HUES6 (cell line): ENCODE results near the gene TLE6.
A peak's percentile ranks its signal among the peaks of the same experiment; 100 is the strongest.
"Not testable (repeated sequence)": the region's sequence is repeated elsewhere in the genome, so short reads cannot be mapped to it uniquely, and the experiment has no call there.

Source experiments
- H3K27ac ChIP-seq: 2 replicates; pipeline ENCODE4 v1.7.0; 2013; ENCODE audit warnings: low read depth, mild to moderate bottlenecking, low read length, inconsistent platforms
- H3K27me3 ChIP-seq: 2 replicates; pipeline ENCODE4 v1.6.1; 2013; ENCODE audit warnings: low read length; ENCODE audit not compliant: control insufficient read depth, insufficient read depth
- H3K36me3 ChIP-seq: 2 replicates; pipeline ENCODE4 v1.6.1; 2013; ENCODE audit warnings: low read length; ENCODE audit not compliant: control insufficient read depth, insufficient read depth
- H3K4me1 ChIP-seq: 2 replicates; pipeline ENCODE4 v1.6.1; 2013; ENCODE audit warnings: low read length; ENCODE audit not compliant: control insufficient read depth, insufficient read depth
- H3K4me3 ChIP-seq: 2 replicates; pipeline ENCODE4 v1.5.1; 2013; ENCODE audit warnings: low read depth, low read length
- H3K9ac ChIP-seq: one replicate; pipeline ENCODE4 v1.6.1; 2013; ENCODE audit warnings: mild to moderate bottlenecking, low read length
- H3K9me3 ChIP-seq: 2 replicates; pipeline ENCODE4 v1.6.1; 2013; ENCODE audit warnings: low read depth, low read length; ENCODE audit not compliant: control insufficient read depth, insufficient read depth

Gene TLE6

GRCh38 chr19:2987797-2988196 lies 10.4 kb downstream of the TLE6 start:
- H3K4me3 ChIP-seq, result no peak overlapping the region
- peaks cover 19% of the 10 kb centered on the region for H3K4me1 ChIP-seq
- peaks cover 66% of the 10 kb centered on the region for H3K27me3 ChIP-seq
- peak overlapping the region; percentile 16 for H3K9ac ChIP-seq
- no peaks in the 10 kb centered on the region for H3K9me3 ChIP-seq
- no peak overlapping the region for H3K27ac ChIP-seq
- H3K36me3 ChIP-seq, result no peaks in the 10 kb centered on the region

GRCh38 chr19:2988568-2988967 lies 11.2 kb downstream of the TLE6 start:
- H3K27me3 ChIP-seq, result peaks cover 58% of the 10 kb centered on the region
- no peak overlapping the region for H3K27ac ChIP-seq

GRCh38 chr19:2989236-2989946 lies 12.0 kb downstream of the TLE6 start:
- H3K36me3 ChIP-seq, result no peaks in the 10 kb centered on the region
- H3K27ac ChIP-seq, result no peak overlapping the region
- H3K27me3 ChIP-seq, result peaks cover 55% of the 10 kb centered on the region
- H3K4me1 ChIP-seq, result peaks cover 13% of the 10 kb centered on the region
- no peak overlapping the region for H3K9ac ChIP-seq
- H3K9me3 ChIP-seq, result no peaks in the 10 kb centered on the region
- no peak overlapping the region for H3K4me3 ChIP-seq

More at GRCh38 chr19:2988568-2988967, 11.2 kb downstream of the TLE6 start:
- no peak overlapping the region for H3K9ac ChIP-seq
- H3K4me1 ChIP-seq, result peaks cover 13% of the 10 kb centered on the region
- H3K9me3 ChIP-seq, result no peaks in the 10 kb centered on the region
- H3K36me3 ChIP-seq, result no peaks in the 10 kb centered on the region
- no peak overlapping the region for H3K4me3 ChIP-seq

GRCh38 chr19:2992333-2992732 lies 15.0 kb downstream of the TLE6 start:
- peaks cover 37% of the 10 kb centered on the region; the same call in 1 of the 2 replicates for H3K27me3 ChIP-seq

GRCh38 chr19:2992958-2993357 lies 15.6 kb downstream of the TLE6 start:
- H3K4me3 ChIP-seq, result no peak overlapping the region
- H3K4me1 ChIP-seq, result no peaks in the 10 kb centered on the region
- H3K9ac ChIP-seq, result no peak overlapping the region
- peaks cover 31% of the 10 kb centered on the region; the same call in 1 of the 2 replicates for H3K27me3 ChIP-seq
- H3K9me3 ChIP-seq, result no peaks in the 10 kb centered on the region
- H3K27ac ChIP-seq, result no peak overlapping the region
- no peaks in the 10 kb centered on the region for H3K36me3 ChIP-seq

More at GRCh38 chr19:2992333-2992732, 15.0 kb downstream of the TLE6 start:
- H3K36me3 ChIP-seq, H3K9ac ChIP-seq, H3K4me1 ChIP-seq, H3K27ac ChIP-seq, H3K9me3 ChIP-seq, H3K4me3 ChIP-seq: not testable (repeated sequence)

GRCh38 chr19:2993579-2993978 lies 16.2 kb downstream of the TLE6 start:
- H3K27ac ChIP-seq, result no peak overlapping the region

GRCh38 chr19:2994588-2995131 lies 17.3 kb downstream of the TLE6 start:
- Histone ChIP-seq H3K36me3 (no peaks in the 10 kb centered on the region), H3K4me1 (no peaks in the 10 kb centered on the region), H3K9me3 (no peaks in the 10 kb centered on the region), H3K4me3 (no peak overlapping the region), H3K27me3 (peaks cover 15% of the 10 kb centered on the region; the same call in 1 of the 2 replicates), H3K9ac (no peak overlapping the region), H3K27ac (no peak overlapping the region)

More at GRCh38 chr19:2993579-2993978, 16.2 kb downstream of the TLE6 start:
- Histone ChIP-seq H3K4me3 (no peak overlapping the region), H3K9ac (no peak overlapping the region), H3K9me3 (no peaks in the 10 kb centered on the region), H3K27me3 (peaks cover 26% of the 10 kb centered on the region; the same call in 1 of the 2 replicates), H3K4me1 (no peaks in the 10 kb centered on the region), H3K36me3 (no peaks in the 10 kb centered on the region)

GRCh38 chr19:2997720-2998119 lies 20.4 kb downstream of the TLE6 start:
- no peaks in the 10 kb centered on the region for H3K4me1 ChIP-seq
- H3K36me3 ChIP-seq, result no peaks in the 10 kb centered on the region
- H3K27ac ChIP-seq, result no peak overlapping the region
- no peak overlapping the region for H3K4me3 ChIP-seq
- H3K9me3 ChIP-seq, result no peaks in the 10 kb centered on the region
- H3K27me3 ChIP-seq, result peaks cover 8% of the 10 kb centered on the region; the same call in 1 of the 2 replicates
- H3K9ac ChIP-seq, result no peak overlapping the region

GRCh38 chr19:2998642-2999041 lies 21.3 kb downstream of the TLE6 start:
- no peak overlapping the region for H3K27ac ChIP-seq
- H3K4me3 ChIP-seq, result no peak overlapping the region
- peaks cover 8% of the 10 kb centered on the region; the same call in 1 of the 2 replicates for H3K27me3 ChIP-seq
- no peaks in the 10 kb centered on the region for H3K36me3 ChIP-seq
- H3K4me1 ChIP-seq, result no peaks in the 10 kb centered on the region
- H3K9ac ChIP-seq, result no peak overlapping the region
- H3K9me3 ChIP-seq, result no peaks in the 10 kb centered on the region

GRCh38 chr19:3001235-3001800 lies 24.0 kb downstream of the TLE6 start:
- H3K4me1 ChIP-seq, result 0 out of 2 replicates have a peak, but pooled peaks cover 5% of the 10 kb centered on the region
- H3K9me3 ChIP-seq, result no peaks in the 10 kb centered on the region
- H3K4me3 ChIP-seq, result no peak overlapping the region
- peaks cover 16% of the 10 kb centered on the region; the same call in 1 of the 2 replicates for H3K27me3 ChIP-seq
- H3K9ac ChIP-seq, result no peak overlapping the region
- no peak overlapping the region for H3K27ac ChIP-seq
- H3K36me3 ChIP-seq, result no peaks in the 10 kb centered on the region

GRCh38 chr19:3003046-3003445 lies 25.7 kb downstream of the TLE6 start:
- Histone ChIP-seq H3K4me3 (no peak overlapping the region), H3K36me3 (no peaks in the 10 kb centered on the region), H3K27me3 (peaks cover 13% of the 10 kb centered on the region; the same call in 1 of the 2 replicates), H3K4me1 (0 out of 2 replicates have a peak, but pooled peaks cover 5% of the 10 kb centered on the region), H3K27ac (no peak overlapping the region), H3K9ac (no peak overlapping the region), H3K9me3 (no peaks in the 10 kb centered on the region)
